Nephron progenitor cell (in vitro differentiated cells): ENCODE data around the gene HNRNPAB.
"Not testable (repeated sequence)": the region's sequence is repeated elsewhere in the genome, so short reads cannot be mapped to it uniquely, and the experiment has no call there.

Experiments used
- DNase-seq: peaks from one replicate; pipeline ENCODE4 v3.0.0; 2021
- H3K27ac Mint-ChIP-seq: 2 replicates; pipeline ENCODE4 v1.8.0; 2021; ENCODE audit warnings: mild to moderate bottlenecking, moderate library complexity, mixed read lengths
- H3K27me3 Mint-ChIP-seq: 2 replicates; pipeline ENCODE4 v1.8.0; 2021; ENCODE audit warnings: mild to moderate bottlenecking, low read depth, mixed read lengths; ENCODE audit not compliant: poor library complexity
- H3K36me3 Mint-ChIP-seq: 2 replicates; pipeline ENCODE4 v1.8.0; 2021; ENCODE audit warnings: low read depth, mixed read lengths
- H3K4me1 Mint-ChIP-seq: 2 replicates; pipeline ENCODE4 v1.8.0; 2021; ENCODE audit warnings: mixed read lengths
- H3K4me3 Mint-ChIP-seq: 2 replicates; pipeline ENCODE4 v1.8.0; 2021; ENCODE audit warnings: mild to moderate bottlenecking, moderate library complexity, mixed read lengths
- H3K9me3 Mint-ChIP-seq: 2 replicates; pipeline ENCODE4 v1.8.0; 2021; ENCODE audit warnings: mild to moderate bottlenecking, moderate library complexity, mixed read lengths
- CTCF ChIP-seq: fragments of 200-600 bp; sonication (generic); IDR thresholded peaks from 2 replicates; pipeline ENCODE4 v1.5.0; 2021; ENCODE audit warnings: antibody characterized with exemption

The HNRNPAB gene

GRCh38 chr5:178192787-178193186 is 11.5 kb upstream of the HNRNPAB start:
- peaks cover 25% of the 10 kb centered on the region for H3K27me3 Mint-ChIP-seq
- no peak overlapping the region for H3K27ac Mint-ChIP-seq
- H3K36me3 Mint-ChIP-seq = peaks cover 7% of the 10 kb centered on the region
- no peak for DNase-seq
- TF ChIP-seq CTCF = no peak
- H3K9me3 Mint-ChIP-seq = peaks cover 18% of the 10 kb centered on the region
- no peak overlapping the region for H3K4me3 Mint-ChIP-seq
- H3K4me1 Mint-ChIP-seq = peaks cover 27% of the 10 kb centered on the region

- Mint-ChIP-seq H3K4me3 (no peak overlapping the region), H3K9me3 (peaks cover 18% of the 10 kb centered on the region), H3K36me3 (peaks cover 7% of the 10 kb centered on the region), H3K27ac (no peak overlapping the region), H3K27me3 (peaks cover 22% of the 10 kb centered on the region), H3K4me1 (peaks cover 27% of the 10 kb centered on the region)
- no peak for TF ChIP-seq CTCF
- DNase-seq = no peak
Observed at GRCh38 chr5:178193251-178193809, 11.0 kb upstream of the HNRNPAB start.

GRCh38 chr5:178194026-178194425 is 10.3 kb upstream of the HNRNPAB start:
- Mint-ChIP-seq H3K4me1 (peaks cover 27% of the 10 kb centered on the region), H3K4me3 (no peak overlapping the region), H3K36me3 (peaks cover 7% of the 10 kb centered on the region), H3K9me3 (peaks cover 18% of the 10 kb centered on the region), H3K27me3 (peaks cover 21% of the 10 kb centered on the region), H3K27ac (no peak overlapping the region)
- TF ChIP-seq CTCF = no peak
- no peak for DNase-seq

GRCh38 chr5:178196281-178196812 is 8.0 kb upstream of the HNRNPAB start:
- peaks cover 27% of the 10 kb centered on the region for H3K4me1 Mint-ChIP-seq
- peaks cover 7% of the 10 kb centered on the region for H3K36me3 Mint-ChIP-seq
- no peak for DNase-seq
- H3K4me3 Mint-ChIP-seq = no peak overlapping the region
- peaks cover 21% of the 10 kb centered on the region for H3K27me3 Mint-ChIP-seq
- no peak overlapping the region for H3K27ac Mint-ChIP-seq
- TF ChIP-seq CTCF = no peak
- H3K9me3 Mint-ChIP-seq = peaks cover 18% of the 10 kb centered on the region

- no peak for DNase-seq
- Mint-ChIP-seq H3K4me1 (peaks cover 31% of the 10 kb centered on the region), H3K9me3 (peaks cover 15% of the 10 kb centered on the region), H3K4me3 (no peak overlapping the region), H3K27me3 (peaks cover 21% of the 10 kb centered on the region), H3K36me3 (peaks cover 7% of the 10 kb centered on the region), H3K27ac (no peak overlapping the region)
- TF ChIP-seq CTCF = peak; percentile 24
Observed at GRCh38 chr5:178196986-178197385, 7.3 kb upstream of the HNRNPAB start.

GRCh38 chr5:178198151-178198550 is 6.2 kb upstream of the HNRNPAB start:
- H3K9me3 Mint-ChIP-seq, H3K4me3 Mint-ChIP-seq, H3K36me3 Mint-ChIP-seq, H3K27ac Mint-ChIP-seq, DNase-seq: not testable (repeated sequence)
- H3K4me1 Mint-ChIP-seq = peaks cover 32% of the 10 kb centered on the region
- peaks cover 17% of the 10 kb centered on the region for H3K27me3 Mint-ChIP-seq
